GM08714 (cell line): Measurements from ENCODE around the gene PRR11.

Source experiments
- H3K4me3 ChIP-seq: fragments of 200-500 bp; sonication (Bioruptor generic); 2 replicates; pipeline ENCODE4 v1.5.1; 2014; ENCODE audit warnings: mild to moderate bottlenecking, low read length, inconsistent platforms
- ZNF274 ChIP-seq: IDR thresholded peaks from 2 replicates; pipeline ENCODE4 v1.6.1; 2012; ENCODE audit warnings: mild to moderate bottlenecking, low read depth, low read length

Gene PRR11

DNA sequence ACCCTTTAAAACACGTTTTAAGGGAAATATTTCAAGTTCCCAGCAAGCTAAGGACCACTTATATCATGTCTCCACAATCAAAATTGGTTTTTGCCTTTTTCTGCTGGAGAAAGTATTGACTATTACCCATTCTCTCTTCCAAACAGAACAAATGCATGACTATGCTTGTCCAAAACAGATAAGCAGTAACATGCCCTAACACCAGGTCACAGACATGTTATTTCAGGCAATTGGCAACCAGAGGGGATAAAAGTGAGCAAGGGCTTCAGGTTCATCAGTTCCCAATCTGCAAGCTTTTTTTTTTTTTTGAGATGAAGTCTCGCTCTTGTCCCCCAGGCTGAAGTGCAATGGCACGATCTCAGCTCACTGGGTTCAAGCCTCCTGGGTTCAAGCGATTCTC lies 15.6 kb upstream of the PRR11 start:
- TF ChIP-seq ZNF274: no peak
- no peak overlapping the region for H3K4me3 ChIP-seq

DNA sequence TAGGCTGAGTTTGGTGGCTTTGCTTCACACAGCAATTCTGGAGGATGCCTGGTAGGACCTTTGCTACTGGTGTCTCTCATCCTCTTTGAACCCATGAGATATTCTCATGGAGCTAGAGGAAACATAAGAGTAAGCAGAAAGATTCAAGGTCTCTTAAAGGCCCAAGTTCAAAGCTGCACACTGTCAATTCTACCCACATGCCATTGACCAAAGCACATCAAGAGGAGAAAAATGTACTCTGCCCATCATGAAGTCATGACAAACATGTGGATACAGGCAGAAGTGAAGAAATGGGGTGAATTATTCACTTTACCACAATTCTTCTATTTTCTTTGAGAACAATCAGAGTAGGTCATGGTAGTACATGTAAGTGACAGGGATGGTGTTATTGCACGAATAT lies 13.7 kb upstream of the PRR11 start:
- TF ChIP-seq ZNF274: no peak
- no peak overlapping the region for H3K4me3 ChIP-seq

DNA sequence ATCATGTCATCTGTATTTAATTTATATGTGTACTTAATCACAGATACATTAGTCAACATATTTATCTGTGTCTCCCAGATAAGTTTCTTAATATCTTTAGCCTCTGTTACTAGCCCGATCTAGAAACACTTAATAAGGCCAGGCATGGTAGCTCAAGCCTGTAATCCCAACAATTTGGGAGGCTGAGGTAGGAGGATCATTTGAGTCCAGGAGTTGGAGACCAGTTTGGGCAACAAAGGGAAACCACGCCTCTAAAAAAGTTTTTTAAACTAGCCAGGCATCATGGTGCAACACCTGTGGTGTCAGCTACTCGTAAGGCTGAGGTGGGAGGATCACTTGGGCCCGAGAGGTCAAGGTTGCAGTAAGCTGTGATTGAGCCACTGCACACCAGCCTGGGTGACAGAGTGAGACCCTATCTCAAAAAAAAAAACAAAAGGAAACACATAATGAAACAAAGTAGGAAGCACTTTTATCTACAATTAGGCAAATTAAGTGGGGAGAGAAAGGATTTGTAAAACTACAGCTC lies 9.9 kb upstream of the PRR11 start:
- no peak for TF ChIP-seq ZNF274
- H3K4me3 ChIP-seq: no peak overlapping the region

DNA sequence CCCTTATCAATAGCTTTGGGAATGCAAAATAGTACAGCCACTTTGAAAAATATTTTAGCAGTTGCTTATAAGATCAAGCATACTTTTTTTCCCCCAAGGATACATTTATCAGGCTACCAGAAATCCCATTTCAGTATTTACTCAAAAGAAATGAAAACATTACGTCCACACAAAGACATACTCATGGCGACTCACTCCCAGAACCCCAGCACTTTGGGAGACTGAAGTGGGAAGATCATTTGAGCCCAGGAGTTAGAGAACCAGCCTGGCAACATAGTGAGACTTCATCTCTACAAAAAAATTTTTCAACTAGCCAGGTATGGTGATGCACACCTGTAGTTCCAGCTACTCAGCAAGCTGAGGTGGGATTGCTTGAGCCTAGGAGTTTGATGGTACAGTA lies 6.5 kb upstream of the PRR11 start:
- no peak for TF ChIP-seq ZNF274
- no peak overlapping the region for H3K4me3 ChIP-seq

DNA sequence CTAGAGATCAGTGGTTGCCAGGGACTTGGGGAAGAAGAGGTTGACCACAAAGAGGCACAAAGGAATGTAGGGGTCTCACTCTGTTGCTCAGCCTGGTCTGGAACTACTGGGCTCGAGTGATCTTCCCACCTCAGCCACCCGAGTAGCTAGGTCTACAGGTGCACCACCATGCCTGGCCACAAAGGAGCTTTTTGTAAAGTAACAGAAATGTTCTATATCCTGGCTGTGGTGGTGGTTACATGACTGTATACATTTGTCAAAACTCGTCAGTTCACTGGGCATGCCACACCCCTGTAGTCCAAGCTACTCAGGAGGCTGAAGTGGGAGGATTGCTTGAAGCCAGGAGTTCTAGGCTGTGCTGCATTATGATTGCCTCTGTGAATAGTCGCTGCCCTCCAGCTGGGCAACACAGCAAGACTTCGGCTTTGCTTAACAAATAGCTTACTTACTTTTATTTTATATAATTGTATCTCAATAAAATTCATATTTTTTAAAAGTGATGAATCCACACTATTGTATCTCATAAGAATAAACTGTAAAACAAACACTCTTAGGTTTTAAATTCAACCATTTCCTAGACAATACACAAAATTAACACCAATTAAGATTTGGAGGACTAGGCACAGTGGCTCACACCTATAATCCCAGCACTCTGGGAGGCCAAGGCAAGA lies 5.6 kb upstream of the PRR11 start:
- H3K4me3 ChIP-seq: no peak overlapping the region
- no peak for TF ChIP-seq ZNF274

DNA sequence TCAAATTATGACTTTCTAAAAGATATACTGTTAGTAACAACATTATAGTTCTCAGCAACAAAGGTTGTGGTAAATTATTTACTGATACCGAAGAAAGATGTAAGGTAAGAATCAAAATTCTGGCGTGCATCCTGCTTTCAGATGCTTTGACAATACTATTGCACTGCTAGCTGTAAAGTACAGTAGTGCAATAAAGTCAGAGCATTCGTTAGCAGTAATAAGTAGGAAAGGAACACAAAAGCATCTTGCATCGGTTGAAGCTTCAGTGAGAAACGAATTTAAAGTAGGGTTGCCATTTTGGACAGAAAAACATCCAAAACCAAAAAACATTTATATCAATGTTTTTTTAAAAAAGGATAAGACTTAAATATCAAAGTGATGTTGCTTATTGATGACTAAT lies 4.5 kb upstream of the PRR11 start:
- TF ChIP-seq ZNF274: no peak

DNA sequence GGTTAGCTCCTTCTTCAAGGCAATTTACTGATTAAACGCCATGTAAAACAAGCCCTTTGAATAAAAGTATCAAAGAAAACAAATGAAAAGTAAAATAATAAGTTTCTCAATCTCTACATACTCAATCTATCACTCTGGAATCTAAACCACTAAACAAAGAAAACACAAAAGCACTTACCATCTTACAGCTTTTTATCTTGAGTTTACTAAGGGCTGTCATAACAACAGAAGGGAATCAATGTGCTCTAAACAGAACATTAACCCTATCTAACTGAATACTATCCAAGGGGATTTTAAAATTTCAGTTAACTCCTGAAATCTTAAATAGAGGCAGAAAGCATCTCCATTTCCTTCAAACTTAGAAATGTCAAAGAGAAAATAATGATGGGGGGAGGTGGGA lies 4.0 kb upstream of the PRR11 start:
- H3K4me3 ChIP-seq: no peak overlapping the region; the same call in 1 of the 2 replicates
- TF ChIP-seq ZNF274: no peak

More for the DNA sequence above, 4.5 kb upstream of the PRR11 start:
- no peak overlapping the region for H3K4me3 ChIP-seq

DNA sequence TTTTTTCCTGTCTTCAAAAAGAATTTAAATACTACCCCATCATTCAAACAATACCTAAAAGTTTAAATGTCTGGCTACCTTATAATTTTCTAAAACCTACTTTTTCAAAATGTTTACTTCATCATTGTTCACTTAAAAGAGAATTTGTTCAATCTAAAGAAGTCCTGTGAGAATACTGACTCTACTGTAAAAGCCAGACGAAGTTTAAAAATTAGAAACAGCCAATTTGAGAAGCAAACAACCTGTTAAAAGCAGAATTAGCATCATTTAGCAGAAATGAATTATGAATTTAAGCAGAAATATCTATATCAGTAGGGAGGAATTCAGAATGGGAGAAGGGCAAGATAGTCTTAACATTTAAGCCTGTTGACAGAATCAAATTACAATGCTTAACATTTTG lies 2.6 kb upstream of the PRR11 start:
- H3K4me3 ChIP-seq: peak overlapping the region; percentile 79; the same call in 1 of the 2 replicates
- no peak for TF ChIP-seq ZNF274

DNA sequence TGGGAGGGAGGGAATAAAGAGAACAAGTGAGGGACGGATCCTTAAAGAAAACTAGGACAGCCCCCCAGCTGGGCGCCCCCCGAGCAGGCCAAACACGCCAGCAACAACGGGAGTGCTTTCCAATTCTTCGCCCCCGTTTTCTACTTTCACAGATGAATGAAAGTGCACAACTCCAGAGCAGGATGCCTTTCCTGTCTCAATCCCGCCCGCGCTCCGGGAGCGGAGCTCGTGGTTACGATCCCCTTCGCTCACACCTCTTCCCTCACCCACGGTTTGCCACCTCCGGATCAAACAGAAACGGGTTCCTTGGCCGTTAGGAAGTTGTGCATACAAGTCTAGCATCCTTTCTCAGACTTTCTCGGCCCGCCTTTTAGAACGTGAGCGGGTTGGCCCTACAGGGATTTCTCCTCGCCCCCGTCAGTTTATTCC lies 1.2 kb upstream of the PRR11 start:
- no peak for TF ChIP-seq ZNF274
- peak overlapping the region; percentile 79 for H3K4me3 ChIP-seq

DNA sequence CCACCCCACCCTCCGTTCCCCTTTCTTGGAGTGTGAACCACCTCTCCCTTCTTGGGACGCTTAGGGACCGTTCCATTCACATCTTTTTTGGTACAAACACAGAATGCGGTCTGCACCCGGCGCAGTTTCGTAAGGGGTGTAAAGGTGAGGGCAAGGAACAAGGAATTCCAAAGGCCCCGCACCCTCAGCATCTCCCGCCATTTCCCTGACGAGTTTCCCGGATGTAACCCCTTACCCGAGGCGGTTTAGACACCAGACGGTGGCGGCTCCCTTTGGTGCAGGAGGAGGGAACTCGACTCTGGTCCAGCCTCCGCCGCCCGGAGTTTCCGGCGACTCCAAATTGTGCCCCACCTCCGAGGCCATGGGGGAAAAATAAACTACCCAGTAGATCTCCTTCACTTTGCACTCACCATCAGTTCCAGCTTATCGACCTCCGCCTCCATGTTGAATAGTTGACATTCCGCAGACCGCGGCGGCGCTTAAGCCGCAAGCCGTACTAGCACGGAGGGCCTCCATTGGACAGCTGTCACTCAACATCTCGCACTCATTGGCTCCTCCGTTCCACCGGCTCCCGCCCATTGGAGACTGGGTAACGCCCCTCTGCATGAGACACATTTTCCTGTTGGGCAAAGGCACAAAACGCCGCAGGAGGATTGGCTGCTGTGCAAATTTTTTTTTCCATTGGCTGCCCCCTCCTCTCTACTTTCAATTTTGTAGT lies 666 bp upstream of the PRR11 start, which contains the start of gene SKA2:
Gene SKA2, minus strand, starts transcription at position 466 of the 718 bp plus-strand sequence. Its CDS starts 23 bp downstream, at position 443.
- no peak for TF ChIP-seq ZNF274
- peak within 1 kb of the TSS; percentile 97 for H3K4me3 ChIP-seq

DNA sequence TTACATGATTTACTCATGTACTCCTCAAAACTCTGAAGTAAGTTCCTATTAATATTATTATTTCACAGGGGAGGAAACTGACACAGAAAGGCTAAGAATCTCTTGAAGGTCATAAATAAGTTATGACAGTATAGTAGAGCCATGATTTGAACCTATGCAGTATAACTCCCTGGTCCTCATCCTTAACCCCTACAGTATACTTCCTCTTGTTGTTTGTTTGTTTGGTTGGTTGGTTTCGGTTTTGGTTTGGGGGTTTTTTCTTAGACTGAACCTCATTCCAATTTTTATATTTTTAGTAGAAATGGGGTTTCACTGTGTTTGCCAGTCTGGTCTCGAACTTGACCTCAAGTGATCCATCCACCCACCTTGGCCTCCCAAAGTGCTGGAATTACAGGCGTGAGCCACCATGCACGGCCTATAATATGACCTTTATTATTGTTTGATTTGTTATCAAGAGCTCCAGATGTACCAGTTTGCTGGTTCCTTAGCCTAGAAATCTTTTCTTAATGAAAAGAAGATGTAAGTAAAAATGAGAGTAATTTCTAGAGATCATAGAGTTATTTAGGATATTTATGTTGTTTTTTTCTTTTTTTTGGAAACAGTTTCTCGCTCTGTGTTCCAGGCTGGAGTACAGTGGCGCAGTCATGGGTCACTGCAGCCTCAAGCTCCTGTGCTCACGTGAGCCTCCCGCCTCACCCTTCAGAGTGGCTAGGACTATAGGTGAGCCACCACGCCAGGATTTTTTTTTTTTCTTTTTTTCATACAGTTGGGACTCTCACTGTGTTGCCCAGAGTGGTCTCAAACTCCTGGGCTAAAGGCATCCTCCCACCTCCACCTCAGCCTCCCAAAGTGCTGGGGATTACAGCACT lies 4.8 kb downstream of the PRR11 start:
- peak overlapping the region; percentile 21; the same call in 1 of the 2 replicates for H3K4me3 ChIP-seq
- no peak for TF ChIP-seq ZNF274

DNA sequence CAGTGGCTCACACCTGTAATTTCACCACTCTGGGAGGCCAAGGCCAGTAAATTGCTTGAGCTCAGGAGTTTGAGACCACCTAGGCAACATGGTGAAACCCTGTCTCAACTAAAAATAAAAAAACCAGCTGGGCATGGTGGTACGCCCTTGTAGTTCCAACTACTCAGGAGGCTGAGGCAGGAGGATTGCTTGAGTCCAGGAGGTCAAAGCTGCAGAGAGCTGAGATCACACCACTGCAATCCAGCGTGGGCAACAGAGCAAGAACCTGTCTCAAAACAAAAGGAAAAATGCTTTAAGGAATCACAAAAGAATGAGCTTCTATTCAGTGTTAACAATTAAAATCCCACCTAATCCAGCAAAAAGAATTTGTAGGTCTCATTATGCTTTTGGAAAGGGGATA lies 5.9 kb downstream of the PRR11 start:
- no peak for TF ChIP-seq ZNF274

DNA sequence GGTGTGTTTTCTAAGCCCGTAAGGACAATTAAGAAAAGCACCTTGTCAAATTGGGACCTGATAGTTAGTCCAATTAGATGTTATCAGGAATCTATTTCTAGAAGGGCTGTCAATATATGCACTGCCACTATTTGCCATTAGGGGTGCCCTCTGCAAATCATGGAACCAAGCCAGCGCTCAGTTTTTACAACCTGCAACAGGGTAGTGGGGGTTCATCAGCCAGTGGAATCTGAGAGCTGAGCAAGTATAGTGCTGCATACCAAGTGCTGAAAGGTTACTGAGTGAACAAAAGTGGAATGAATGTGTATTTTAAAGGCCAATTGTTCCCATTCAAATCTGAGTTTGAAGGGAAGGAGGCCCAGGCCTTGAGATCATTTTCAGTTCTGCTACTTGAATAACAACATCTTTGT lies 10.4 kb downstream of the PRR11 start:
- no peak for TF ChIP-seq ZNF274
- H3K4me3 ChIP-seq: no peak overlapping the region

More for the DNA sequence above, 5.9 kb downstream of the PRR11 start:
- H3K4me3 ChIP-seq: no peak overlapping the region

DNA sequence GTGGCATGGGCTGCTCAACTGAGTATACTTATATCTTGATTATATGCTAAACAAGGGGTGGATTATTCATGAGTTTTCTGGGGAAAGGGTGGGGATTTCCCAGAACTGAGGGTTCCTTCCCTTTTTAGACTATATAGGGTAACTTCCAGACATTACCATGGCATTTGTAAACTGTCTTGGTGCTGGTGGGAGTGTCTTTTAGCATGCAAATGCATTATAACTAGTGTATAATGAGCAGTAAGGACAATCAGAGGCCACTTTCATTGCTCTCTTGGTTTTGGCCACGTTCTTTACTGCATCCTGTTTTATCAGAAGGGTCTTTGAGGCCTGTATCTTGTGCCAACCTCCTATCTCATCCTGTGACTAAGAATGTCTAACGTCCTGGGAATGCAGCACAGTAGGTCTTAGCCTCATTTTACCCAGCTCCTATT lies 12.0 kb downstream of the PRR11 start:
- no peak for TF ChIP-seq ZNF274
- H3K4me3 ChIP-seq: no peak overlapping the region
